IMR-90 (cell line): ENCODE results near the gene FAM193B.

Experiments used
- CHD1 ChIP-seq: IDR thresholded peaks from 2 replicates; pipeline ENCODE4 v1.6.1; 2012; ENCODE audit warnings: low read depth, low read length, improper control_type of control experiment
- TF ChIP-seq, protein P1 (sequence below): conservative IDR thresholded peaks from 2 replicates; pipeline ENCODE4 v1.5.1; 2012; ENCODE audit warnings: mild to moderate bottlenecking, low read depth, low read length, improper control_type of control experiment

DNA sequence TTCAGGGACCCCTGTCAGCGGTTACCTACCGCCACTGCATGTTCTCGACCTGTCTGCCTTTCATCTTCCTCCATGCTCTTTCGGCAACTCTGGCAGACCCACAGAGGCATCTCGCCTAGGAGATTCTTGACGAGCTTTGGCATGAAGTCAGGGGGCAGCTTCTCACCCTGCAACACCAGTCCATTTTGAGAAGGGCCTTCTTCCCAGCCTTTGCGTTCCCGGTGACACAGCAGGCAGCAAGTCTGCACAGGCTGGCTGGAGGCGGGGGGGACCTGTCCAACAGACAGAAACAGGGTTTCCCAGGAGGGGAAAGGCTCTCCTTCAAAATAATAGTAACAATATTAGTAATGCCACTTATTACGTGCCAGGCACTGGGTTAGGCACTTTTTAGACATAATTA lies 15.5 kb downstream of the FAM193B start:
- TF ChIP-seq, protein P1, sequence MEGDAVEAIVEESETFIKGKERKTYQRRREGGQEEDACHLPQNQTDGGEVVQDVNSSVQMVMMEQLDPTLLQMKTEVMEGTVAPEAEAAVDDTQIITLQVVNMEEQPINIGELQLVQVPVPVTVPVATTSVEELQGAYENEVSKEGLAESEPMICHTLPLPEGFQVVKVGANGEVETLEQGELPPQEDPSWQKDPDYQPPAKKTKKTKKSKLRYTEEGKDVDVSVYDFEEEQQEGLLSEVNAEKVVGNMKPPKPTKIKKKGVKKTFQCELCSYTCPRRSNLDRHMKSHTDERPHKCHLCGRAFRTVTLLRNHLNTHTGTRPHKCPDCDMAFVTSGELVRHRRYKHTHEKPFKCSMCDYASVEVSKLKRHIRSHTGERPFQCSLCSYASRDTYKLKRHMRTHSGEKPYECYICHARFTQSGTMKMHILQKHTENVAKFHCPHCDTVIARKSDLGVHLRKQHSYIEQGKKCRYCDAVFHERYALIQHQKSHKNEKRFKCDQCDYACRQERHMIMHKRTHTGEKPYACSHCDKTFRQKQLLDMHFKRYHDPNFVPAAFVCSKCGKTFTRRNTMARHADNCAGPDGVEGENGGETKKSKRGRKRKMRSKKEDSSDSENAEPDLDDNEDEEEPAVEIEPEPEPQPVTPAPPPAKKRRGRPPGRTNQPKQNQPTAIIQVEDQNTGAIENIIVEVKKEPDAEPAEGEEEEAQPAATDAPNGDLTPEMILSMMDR = no peak
- TF ChIP-seq CHD1 = no peak
